HG03575 (cell line): Measurements from ENCODE around the gene CAPG.

Experiments
- ATAC-seq: cut with Tn5 transposase; IDR thresholded peaks from one replicate; pipeline ENCODE4 v1.9.1; 2021; ENCODE audit not compliant: unreplicated experiment, insufficient number of reproducible peaks, low FRiP score; ENCODE audit errors: extremely low read depth

CAPG gene

GRCh38 chr2:85409845-85410583, at the start of gene CAPG:
TSS of gene CAPG (minus strand) at chr2:85410366. CDS start at chr2:85402145, 8,221 bp downstream.
- no peak for ATAC-seq

GRCh38 chr2:85459771-85460170, 49.6 kb upstream of the CAPG start:
- ATAC-seq, result no peak

- ATAC-seq, result no peak
Measured at GRCh38 chr2:85458601-85459563, 48.7 kb upstream of the CAPG start.

GRCh38 chr2:85457877-85458316, 47.7 kb upstream of the CAPG start:
- ATAC-seq, result no peak

- ATAC-seq, result no peak
Measured at GRCh38 chr2:85457043-85457442, 46.9 kb upstream of the CAPG start.

GRCh38 chr2:85455552-85456090, 45.5 kb upstream of the CAPG start:
- ATAC-seq, result no peak

GRCh38 chr2:85453571-85453970, 43.4 kb upstream of the CAPG start:
- no peak for ATAC-seq

GRCh38 chr2:85452237-85452636, 42.1 kb upstream of the CAPG start:
- ATAC-seq, result no peak

- no peak for ATAC-seq
Measured at GRCh38 chr2:85449214-85449588, 39.0 kb upstream of the CAPG start.

- no peak for ATAC-seq
Measured at GRCh38 chr2:85448461-85449213, 38.5 kb upstream of the CAPG start.

GRCh38 chr2:85447222-85447585, 37.0 kb upstream of the CAPG start:
- no peak for ATAC-seq

- no peak for ATAC-seq
Measured at GRCh38 chr2:85446296-85447221, 36.4 kb upstream of the CAPG start.

GRCh38 chr2:85445316-85446295, 35.4 kb upstream of the CAPG start:
- ATAC-seq, result no peak

- ATAC-seq, result no peak
Measured at GRCh38 chr2:85444629-85445172, 34.5 kb upstream of the CAPG start.

GRCh38 chr2:85441864-85442263, 31.7 kb upstream of the CAPG start:
- ATAC-seq, result no peak

- no peak for ATAC-seq
Measured at GRCh38 chr2:85440729-85441128, 30.6 kb upstream of the CAPG start.

- ATAC-seq, result no peak
Measured at GRCh38 chr2:85439986-85440385, 29.8 kb upstream of the CAPG start.
